NCI-H226 (cell line): ENCODE results near the gene KRT81.
"Not testable (repeated sequence)": the region's sequence is repeated elsewhere in the genome, so short reads cannot be mapped to it uniquely, and the experiment has no call there.

ENCODE experiments used
- DNase-seq: peaks from one replicate; pipeline ENCODE4 v3.0.0-alpha.2; 2015

KRT81 gene

DNA sequence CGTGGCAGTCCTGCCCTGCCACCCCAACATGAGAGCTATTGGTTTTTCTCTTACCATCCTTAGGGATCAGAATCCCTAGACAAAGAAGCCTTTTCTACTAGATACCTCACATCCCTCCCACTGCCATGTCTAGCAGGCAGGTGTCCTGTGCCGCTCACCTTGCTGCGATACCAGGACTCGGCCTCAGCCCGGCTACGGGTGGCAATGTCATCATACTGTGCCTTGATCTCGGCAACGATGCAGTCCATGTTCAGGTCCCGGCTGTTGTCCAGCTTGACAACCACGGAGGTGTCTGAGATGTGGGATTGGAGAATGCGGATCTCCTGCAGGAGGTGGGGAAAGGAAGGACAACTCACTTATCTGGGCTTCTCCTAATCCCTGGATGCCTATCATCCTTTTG, 25.4 kb upstream of the KRT81 start:
- no peak for DNase-seq

DNA sequence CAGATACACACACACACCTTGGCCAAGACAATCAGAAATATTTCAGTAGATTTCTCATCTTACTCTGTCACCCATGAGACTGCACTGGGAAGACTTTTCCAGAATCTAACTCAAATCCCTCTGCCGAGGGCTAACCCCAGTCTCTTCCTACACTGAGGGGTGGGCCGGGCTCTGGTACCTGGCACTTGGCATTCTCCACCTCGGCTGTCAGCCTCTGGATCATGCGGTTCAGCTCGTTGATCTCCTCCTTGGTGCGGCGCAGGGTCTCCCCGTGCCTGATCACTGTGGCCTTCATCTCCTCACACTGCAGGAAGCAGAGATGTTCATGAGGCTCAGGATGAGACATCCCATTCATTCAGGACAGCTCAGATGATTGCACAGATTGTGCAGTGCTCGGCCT, 25.0 kb upstream of the KRT81 start:
- DNase-seq = no peak

GRCh38 chr12:52315721-52316120, 24.4 kb upstream of the KRT81 start:
- DNase-seq = not testable (repeated sequence)

GRCh38 chr12:52314511-52314910, 23.2 kb upstream of the KRT81 start:
- no peak for DNase-seq

DNA sequence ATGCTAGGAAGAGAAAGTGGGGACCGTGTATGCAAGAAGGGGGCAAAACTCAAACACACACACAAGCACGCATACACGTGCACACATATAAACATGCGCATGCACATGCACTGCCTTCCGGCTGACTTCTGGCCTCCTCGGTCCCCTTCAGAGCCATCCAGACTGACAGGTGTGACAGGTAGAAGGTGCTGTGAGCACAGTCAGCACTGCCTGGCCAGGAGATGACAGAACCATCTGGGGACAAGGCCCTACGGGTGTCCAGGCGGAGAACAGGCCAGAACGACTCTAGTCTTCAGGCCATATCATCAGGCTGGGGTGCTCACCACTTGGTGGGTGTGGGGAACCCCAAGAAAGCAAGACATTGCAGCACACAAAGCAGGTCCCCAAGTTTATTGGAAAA, 22.6 kb upstream of the KRT81 start:
- DNase-seq = no peak

GRCh38 chr12:52313461-52313860, 22.1 kb upstream of the KRT81 start:
- DNase-seq = no peak

DNA sequence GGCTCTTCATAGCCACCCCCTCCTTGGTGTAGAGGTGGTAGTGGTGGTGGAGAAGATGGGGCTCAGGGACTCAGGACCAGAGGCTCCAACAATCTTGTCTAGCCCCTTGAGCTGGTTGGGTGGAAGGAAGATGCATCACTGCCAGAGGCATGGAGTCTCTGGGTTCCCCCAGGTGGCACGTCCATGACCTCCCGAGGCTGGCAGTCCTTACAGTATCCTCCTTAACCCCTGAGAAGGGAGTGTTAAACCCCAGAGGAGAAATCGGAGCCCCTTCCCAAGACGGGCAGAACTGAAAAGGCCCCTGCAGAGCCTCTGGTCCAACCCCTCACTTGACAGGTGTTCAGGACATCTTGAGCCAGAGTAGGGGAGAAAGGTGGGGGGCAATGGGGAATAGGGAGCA, 20.8 kb upstream of the KRT81 start:
- DNase-seq = no peak

GRCh38 chr12:52311285-52311648, 19.9 kb upstream of the KRT81 start:
- no peak for DNase-seq

- no peak for DNase-seq
Observed at GRCh38 chr12:52310622-52311284, 19.4 kb upstream of the KRT81 start.

GRCh38 chr12:52308806-52309425, 17.6 kb upstream of the KRT81 start:
- DNase-seq = no peak

- DNase-seq = no peak
Observed at GRCh38 chr12:52307836-52308805, 16.8 kb upstream of the KRT81 start.

DNA sequence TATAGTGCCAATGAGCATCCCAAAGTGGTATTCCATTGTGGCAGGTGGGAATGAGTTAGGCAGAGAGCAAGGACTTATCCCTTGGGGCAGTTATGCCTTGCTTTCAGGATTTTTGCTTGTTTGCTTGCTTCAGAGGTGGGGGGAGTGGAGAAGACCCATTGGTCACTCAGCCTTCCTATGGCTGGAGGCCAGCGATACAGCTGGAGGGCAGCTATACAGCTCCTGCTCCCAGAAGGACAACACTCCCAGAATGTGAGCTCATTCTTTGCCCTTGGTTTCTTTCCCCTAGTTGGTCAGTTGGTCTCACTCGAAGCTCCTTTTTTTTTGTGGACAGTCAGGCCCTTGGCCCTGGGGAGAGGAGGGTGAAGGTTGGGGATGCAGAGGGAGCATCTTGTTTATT, 15.4 kb upstream of the KRT81 start:
- no peak for DNase-seq

GRCh38 chr12:52305921-52306705, 14.8 kb upstream of the KRT81 start:
- DNase-seq = no peak

GRCh38 chr12:52304941-52305411, 13.6 kb upstream of the KRT81 start:
- DNase-seq = not testable (repeated sequence)

DNA sequence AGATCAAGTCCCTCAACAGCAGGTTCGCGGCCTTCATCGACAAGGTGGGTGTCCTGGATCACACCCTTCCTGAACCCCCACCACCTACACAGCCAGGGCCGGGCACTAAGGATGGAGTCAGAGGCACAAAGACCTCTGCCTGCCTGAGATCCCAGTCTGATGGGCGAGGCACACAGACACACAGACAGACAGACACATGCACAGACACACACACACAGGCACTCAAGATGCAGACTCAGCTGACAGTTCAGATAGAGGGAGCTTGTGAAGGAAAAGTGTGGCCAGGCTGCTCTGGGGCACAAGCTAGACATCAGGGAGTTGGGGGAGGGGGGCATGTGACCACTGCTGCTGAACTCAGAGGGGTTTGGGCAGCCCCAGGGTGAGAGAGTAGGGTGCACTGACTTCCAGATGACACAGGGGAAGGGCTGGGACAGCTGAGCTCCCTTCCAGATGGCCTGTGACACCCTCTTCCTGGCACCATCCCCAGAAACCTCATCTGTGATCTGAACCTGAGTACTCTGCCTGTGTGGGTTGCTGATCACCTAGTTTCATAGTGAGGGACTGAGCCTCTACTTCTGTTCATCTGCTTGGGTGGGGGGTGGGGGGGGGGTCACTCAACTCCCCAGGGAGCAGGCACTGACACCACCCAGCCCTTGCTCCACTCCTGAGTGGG, 11.0 kb upstream of the KRT81 start:
- DNase-seq = not testable (repeated sequence)

DNA sequence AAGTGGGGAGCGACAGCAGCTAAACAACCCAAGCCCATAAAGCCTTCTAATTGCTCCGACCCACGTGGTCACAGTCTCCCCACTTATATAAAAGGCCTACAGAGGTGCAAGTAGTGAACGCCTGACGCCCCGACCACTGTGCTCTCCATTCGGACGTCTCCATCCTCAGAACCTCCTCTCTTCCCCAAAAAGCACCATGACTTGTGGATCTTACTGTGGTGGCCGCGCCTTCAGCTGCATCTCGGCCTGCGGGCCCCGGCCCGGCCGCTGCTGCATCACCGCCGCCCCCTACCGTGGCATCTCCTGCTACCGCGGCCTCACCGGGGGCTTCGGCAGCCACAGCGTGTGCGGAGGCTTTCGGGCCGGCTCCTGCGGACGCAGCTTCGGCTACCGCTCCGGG, 10.4 kb upstream of the KRT81 start:
- DNase-seq = not testable (repeated sequence)

- DNase-seq = no peak
Observed at GRCh38 chr12:52300796-52301691, 9.7 kb upstream of the KRT81 start.

DNA sequence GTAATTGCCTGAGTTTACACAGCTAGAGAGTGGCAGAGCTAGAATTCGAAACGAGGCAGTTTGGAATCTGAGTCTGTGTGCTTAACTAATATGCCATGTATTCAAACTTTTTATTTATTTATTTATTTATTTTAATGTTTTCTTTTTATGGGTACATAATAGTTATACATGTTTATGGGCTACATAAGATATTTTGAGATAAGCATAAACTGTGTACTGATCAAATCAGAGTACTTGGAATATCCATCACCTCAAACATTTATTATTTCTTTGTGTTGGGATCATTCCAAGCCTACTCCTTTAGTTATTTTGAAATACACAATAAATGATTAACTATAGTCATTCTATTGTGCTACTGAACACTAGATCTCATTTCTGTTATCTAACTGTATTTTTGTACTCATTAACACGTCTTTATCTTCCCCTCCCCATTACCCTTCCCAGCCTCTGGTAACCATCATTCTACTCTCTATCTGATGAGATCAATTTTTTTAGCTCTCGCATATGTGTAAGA, 7.4 kb upstream of the KRT81 start:
- DNase-seq = no peak

DNA sequence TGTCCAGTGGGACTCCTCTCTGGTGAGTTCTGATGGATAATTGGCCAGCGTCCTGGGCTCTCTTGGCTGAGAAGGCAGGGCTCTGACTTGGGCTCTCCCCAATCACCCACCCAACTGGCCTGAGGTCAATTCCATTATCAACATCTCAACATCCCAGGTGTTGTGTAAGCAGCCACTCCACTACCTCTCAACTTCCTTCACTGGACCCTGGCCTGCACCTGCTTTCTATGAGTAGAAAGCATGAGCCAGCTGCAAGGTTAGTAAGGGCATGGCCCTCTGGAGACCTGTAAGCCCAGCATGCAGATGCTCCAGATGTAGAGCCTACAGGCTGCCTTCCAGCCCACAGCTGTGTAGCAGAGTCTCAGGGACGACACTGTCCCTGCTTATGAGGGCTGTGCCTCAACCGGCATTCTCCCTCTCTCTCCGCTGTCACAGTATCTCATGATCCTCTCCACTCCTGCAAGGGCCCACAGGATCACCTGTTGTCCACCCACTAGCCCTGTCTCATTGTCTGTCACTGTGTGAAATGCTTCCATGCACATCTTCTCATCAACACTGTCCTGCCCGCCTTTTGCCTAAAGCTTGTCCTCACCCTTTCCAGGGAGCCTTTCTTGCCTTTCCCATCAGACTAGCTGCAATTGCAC, 5.4 kb upstream of the KRT81 start:
- no peak for DNase-seq

- DNase-seq = no peak
Observed at GRCh38 chr12:52295663-52296062, 4.3 kb upstream of the KRT81 start.
